PC-3 (cell line): ENCODE results near the gene CROCC2.

Experiments
- CTCF ChIP-seq: fragments of 300-600 bp; sonication (generic); conservative IDR thresholded peaks from 2 replicates; pipeline ENCODE4 v1.5.1; 2017; ENCODE audit warnings: antibody characterized with exemption, low read depth, mild to moderate bottlenecking, low read length
- EZH2 ChIP-seq: fragments of 300-600 bp; sonication (generic); IDR thresholded peaks from one replicate; pipeline ENCODE4 v1.6.1; 2017; ENCODE audit warnings: antibody characterized with exemption, mild to moderate bottlenecking, low read length; ENCODE audit not compliant: unreplicated experiment
- EZH2phosphoT487 ChIP-seq: fragments of 300-600 bp; sonication (generic); IDR thresholded peaks from 2 replicates; pipeline ENCODE4 v1.6.1; 2018; ENCODE audit warnings: mild to moderate bottlenecking, antibody characterized with exemption, low read length, borderline replicate concordance

- TF ChIP-seq EZH2: no peak
- TF ChIP-seq CTCF: no peak
- no peak for TF ChIP-seq EZH2phosphoT487
Measured at GRCh38 chr2:240895656-240896388, 10.3 kb upstream of the CROCC2 start, which contains the start of gene MAB21L4.
